H1 (cell line): Measurements from ENCODE around the gene POLH. TPM values are rescaled to one million over a fixed set of nuclear protein-coding genes. Genes with fewer than 3 reads are reported as not detected.

Experiments
- EGR1 ChIP-seq: IDR thresholded peaks from 2 replicates; pipeline ENCODE4 v1.6.1; 2011; ENCODE audit warnings: low read depth, low read length, borderline replicate concordance
- KDM5A ChIP-seq: fragments of 200-600 bp; IDR thresholded peaks from 2 replicates; pipeline ENCODE4 v1.7.1; 2012; ENCODE audit warnings: mild to moderate bottlenecking, low read length, inconsistent platforms, mixed read lengths
- TCF12 ChIP-seq: IDR thresholded peaks from 2 replicates; pipeline ENCODE4 v1.6.1; 2011; ENCODE audit warnings: low read depth, mild to moderate bottlenecking, low read length
- polyA plus RNA-seq, 7 experiments: library from polyadenylated mRNA; depleted of rRNA in 3 of 7; stranded (reverse) in 5 of 7; unstranded in 2 of 7; fragments of >200 nt in 5 of 7; fragments of 200-250 nt in 2 of 7; gene quantifications; 1 replicate in 5 of 7; 2 replicates in 1 of 7; 4 replicates in 1 of 7; pipeline versions ENCODE4 v1.2.1 to v1.2.3, GENCODE V29; 2011 to 2013; ENCODE audit warnings: missing spikeins in 2 of 7, mixed read lengths in 2 of 7
- total RNA-seq: library from RNA; stranded (reverse); fragmentation: NEBNext Ultra II Directional; extraction: Animal tissue kit (Norgen Biotek cat#: 25700); gene quantifications from 2 replicates; pipeline ENCODE4 v1.2.1, GENCODE V29; 2021
- TF ChIP-seq, protein P1 (sequence below): IDR thresholded peaks from 2 replicates; pipeline ENCODE4 v1.6.1; 2012; ENCODE audit warnings: low read length, inconsistent platforms
- TF ChIP-seq, protein P2 (sequence below): IDR thresholded peaks from 2 replicates; pipeline ENCODE4 v1.6.1; 2012; ENCODE audit warnings: inconsistent platforms

Gene POLH
- total and polyA plus RNA-seq, 2 of the 8 experiments (the other 6 are each of a cell fraction or from before 2014, with no cell fraction given) = 5.8 to 12.4 TPM

DNA sequence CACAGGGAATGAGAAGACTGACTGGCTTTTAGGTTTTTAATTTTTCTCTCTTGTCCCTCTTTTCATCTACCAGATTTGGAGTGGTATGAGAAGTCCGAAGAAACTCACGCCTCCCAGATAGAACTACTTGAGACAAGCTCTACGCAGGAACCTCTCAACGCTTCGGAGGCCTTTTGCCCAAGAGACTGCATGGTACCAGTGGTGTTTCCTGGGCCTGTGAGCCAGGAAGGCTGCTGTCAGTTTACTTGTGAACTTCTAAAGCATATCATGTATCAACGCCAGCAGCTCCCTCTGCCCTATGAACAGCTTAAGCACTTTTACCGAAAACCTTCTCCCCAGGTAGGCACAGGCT lies 60.3 kb downstream of the POLH start (continued):
- TF ChIP-seq, protein P1, sequence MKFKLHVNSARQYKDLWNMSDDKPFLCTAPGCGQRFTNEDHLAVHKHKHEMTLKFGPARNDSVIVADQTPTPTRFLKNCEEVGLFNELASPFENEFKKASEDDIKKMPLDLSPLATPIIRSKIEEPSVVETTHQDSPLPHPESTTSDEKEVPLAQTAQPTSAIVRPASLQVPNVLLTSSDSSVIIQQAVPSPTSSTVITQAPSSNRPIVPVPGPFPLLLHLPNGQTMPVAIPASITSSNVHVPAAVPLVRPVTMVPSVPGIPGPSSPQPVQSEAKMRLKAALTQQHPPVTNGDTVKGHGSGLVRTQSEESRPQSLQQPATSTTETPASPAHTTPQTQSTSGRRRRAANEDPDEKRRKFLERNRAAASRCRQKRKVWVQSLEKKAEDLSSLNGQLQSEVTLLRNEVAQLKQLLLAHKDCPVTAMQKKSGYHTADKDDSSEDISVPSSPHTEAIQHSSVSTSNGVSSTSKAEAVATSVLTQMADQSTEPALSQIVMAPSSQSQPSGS = no peak
- TF ChIP-seq KDM5A = no peak
- no peak for TF ChIP-seq TCF12
- TF ChIP-seq, protein P2, sequence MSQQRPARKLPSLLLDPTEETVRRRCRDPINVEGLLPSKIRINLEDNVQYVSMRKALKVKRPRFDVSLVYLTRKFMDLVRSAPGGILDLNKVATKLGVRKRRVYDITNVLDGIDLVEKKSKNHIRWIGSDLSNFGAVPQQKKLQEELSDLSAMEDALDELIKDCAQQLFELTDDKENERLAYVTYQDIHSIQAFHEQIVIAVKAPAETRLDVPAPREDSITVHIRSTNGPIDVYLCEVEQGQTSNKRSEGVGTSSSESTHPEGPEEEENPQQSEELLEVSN = no peak
- TF ChIP-seq EGR1 = no peak
